Body of pancreas (tissue), 2 donors: ENCODE measurements around the gene UGP2. TPM values are rescaled to one million over a fixed set of nuclear protein-coding genes. Genes with fewer than 3 reads are reported as not detected.

Source experiments
- small RNA-seq: library from RNA; depleted of rRNA; stranded (forward); fragments of <200 nt; gene quantifications from one replicate; pipeline ENCODE3, GENCODE V24; 2016
- total RNA-seq, 2 donors: library from RNA; depleted of rRNA; stranded (reverse); fragments of >200 nt; gene quantifications; one replicate each; pipeline ENCODE4 v1.1.0, GENCODE V29; 2016

UGP2 gene
- total RNA-seq, 2 donors from 2014 or later = 64.3 to 93.3 TPM

Small RNA genes lying within 50 kb of the gene (small RNA-seq; reads per million reads assigned to genes)
- gene RF01293 = not detected

Other genes starting within 250 kb of the UGP2 start
- 10 to 100 TPM; 17.8 to 22.8 TPM for gene VPS54, start 177.5 kb downstream of the UGP2 start, total RNA-seq